GM12801 (cell line): ENCODE data around the gene CHST8.

Experiments
- TF ChIP-seq, protein P1 (sequence below): IDR thresholded peaks from one replicate; pipeline ENCODE4 v1.5.1; 2011; ENCODE audit warnings: control low read depth; ENCODE audit not compliant: insufficient read length; ENCODE audit errors: extremely low read depth

CHST8 gene

GRCh38 chr19:33763633-33764371, 142.0 kb downstream of the CHST8 start:
- TF ChIP-seq, protein P1, sequence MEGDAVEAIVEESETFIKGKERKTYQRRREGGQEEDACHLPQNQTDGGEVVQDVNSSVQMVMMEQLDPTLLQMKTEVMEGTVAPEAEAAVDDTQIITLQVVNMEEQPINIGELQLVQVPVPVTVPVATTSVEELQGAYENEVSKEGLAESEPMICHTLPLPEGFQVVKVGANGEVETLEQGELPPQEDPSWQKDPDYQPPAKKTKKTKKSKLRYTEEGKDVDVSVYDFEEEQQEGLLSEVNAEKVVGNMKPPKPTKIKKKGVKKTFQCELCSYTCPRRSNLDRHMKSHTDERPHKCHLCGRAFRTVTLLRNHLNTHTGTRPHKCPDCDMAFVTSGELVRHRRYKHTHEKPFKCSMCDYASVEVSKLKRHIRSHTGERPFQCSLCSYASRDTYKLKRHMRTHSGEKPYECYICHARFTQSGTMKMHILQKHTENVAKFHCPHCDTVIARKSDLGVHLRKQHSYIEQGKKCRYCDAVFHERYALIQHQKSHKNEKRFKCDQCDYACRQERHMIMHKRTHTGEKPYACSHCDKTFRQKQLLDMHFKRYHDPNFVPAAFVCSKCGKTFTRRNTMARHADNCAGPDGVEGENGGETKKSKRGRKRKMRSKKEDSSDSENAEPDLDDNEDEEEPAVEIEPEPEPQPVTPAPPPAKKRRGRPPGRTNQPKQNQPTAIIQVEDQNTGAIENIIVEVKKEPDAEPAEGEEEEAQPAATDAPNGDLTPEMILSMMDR = no peak

GRCh38 chr19:33766623-33767022, 144.9 kb downstream of the CHST8 start:
- TF ChIP-seq, protein P1 = no peak

GRCh38 chr19:33767898-33768413, 146.2 kb downstream of the CHST8 start:
- TF ChIP-seq, protein P1 = no peak

GRCh38 chr19:33769208-33769607, 147.5 kb downstream of the CHST8 start:
- TF ChIP-seq, protein P1 = no peak

- TF ChIP-seq, protein P1 = no peak
These were observed 148.4 kb downstream of the CHST8 start for GRCh38 chr19:33770107-33770506.

GRCh38 chr19:33771384-33772101, 149.8 kb downstream of the CHST8 start:
- TF ChIP-seq, protein P1 = no peak

DNA sequence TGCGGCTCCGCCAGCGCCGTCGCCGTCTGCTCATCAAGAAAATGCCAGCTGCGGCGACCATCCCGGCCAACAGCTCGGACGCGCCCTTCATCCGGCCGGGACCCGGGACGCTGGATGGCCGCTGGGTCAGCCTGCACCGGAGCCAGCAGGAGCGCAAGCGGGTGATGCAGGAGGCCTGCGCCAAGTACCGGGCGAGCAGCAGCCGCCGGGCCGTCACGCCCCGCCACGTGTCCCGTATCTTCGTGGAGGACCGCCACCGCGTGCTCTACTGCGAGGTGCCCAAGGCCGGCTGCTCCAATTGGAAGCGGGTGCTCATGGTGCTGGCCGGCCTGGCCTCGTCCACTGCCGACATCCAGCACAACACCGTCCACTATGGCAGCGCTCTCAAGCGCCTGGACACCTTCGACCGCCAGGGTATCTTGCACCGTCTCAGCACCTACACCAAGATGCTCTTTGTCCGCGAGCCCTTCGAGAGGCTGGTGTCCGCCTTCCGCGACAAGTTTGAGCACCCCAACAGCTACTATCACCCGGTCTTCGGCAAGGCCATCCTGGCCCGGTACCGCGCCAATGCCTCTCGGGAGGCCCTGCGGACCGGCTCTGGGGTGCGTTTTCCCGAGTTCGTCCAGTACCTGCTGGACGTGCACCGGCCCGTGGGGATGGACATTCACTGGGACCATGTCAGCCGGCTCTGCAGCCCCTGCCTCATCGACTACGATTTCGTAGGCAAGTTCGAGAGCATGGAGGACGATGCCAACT, 150.5 kb downstream of the CHST8 start:
- TF ChIP-seq, protein P1 = no peak
